Retina (tissue), 1 donor: Measurements from ENCODE around the gene DCXR.
A peak's percentile ranks its signal among the peaks of the same experiment; 100 is the strongest.

Experiments
- DNase-seq: peaks from one replicate; pipeline ENCODE4 v3.0.0-alpha.2; 2016

Gene DCXR

GRCh38 chr17:82037092-82037888 lies at the start of gene DCXR:
Gene DCXR (minus strand): TSS chr17:82037697. CDS start chr17:82037682, 15 bp downstream.
- DNase-seq: peak; percentile 98

- no peak for DNase-seq
Observed at GRCh38 chr17:82085931-82086764, 48.7 kb upstream of the DCXR start.

- DNase-seq: no peak
Observed at GRCh38 chr17:82085031-82085861, 47.7 kb upstream of the DCXR start.

- no peak for DNase-seq
Observed at GRCh38 chr17:82084373-82085030, 47.0 kb upstream of the DCXR start.

GRCh38 chr17:82083533-82084359 lies 46.2 kb upstream of the DCXR start:
- DNase-seq: no peak

- no peak for DNase-seq
Observed at GRCh38 chr17:82083009-82083408, 45.5 kb upstream of the DCXR start.

- DNase-seq: no peak
Observed at GRCh38 chr17:82082456-82082855, 45.0 kb upstream of the DCXR start.

GRCh38 chr17:82081966-82082365 lies 44.5 kb upstream of the DCXR start:
- no peak for DNase-seq

GRCh38 chr17:82081546-82081945 lies 44.0 kb upstream of the DCXR start:
- no peak for DNase-seq

- no peak for DNase-seq
Observed at GRCh38 chr17:82080789-82081464, 43.4 kb upstream of the DCXR start.

GRCh38 chr17:82080048-82080788 lies 42.7 kb upstream of the DCXR start:
- no peak for DNase-seq

GRCh38 chr17:82079001-82079677 lies 41.6 kb upstream of the DCXR start:
- no peak for DNase-seq

GRCh38 chr17:82078433-82078832 lies 40.9 kb upstream of the DCXR start:
- DNase-seq: no peak

- DNase-seq: no peak
Observed at GRCh38 chr17:82077617-82078358, 40.3 kb upstream of the DCXR start.

GRCh38 chr17:82076785-82077591 lies 39.5 kb upstream of the DCXR start:
- no peak for DNase-seq

GRCh38 chr17:82076018-82076784 lies 38.7 kb upstream of the DCXR start:
- no peak for DNase-seq

GRCh38 chr17:82073446-82073845 lies 35.9 kb upstream of the DCXR start:
- no peak for DNase-seq
